NCI-H1436 treated with DMSO at 0.1 percent for 48 hours (cell line): ENCODE results near the gene DFFB.

ENCODE experiments used
- DNase-seq: peaks from one replicate; lab custom pipeline; 2025; lab: John Stamatoyannopoulos, UW

The DFFB gene

GRCh38 chr1:3831689-3832088, 25.6 kb upstream of the DFFB start:
- DNase-seq = no peak

GRCh38 chr1:3834701-3835100, 22.6 kb upstream of the DFFB start:
- no peak for DNase-seq

- DNase-seq = no peak
Observed at GRCh38 chr1:3836421-3836820, 20.9 kb upstream of the DFFB start.

DNA sequence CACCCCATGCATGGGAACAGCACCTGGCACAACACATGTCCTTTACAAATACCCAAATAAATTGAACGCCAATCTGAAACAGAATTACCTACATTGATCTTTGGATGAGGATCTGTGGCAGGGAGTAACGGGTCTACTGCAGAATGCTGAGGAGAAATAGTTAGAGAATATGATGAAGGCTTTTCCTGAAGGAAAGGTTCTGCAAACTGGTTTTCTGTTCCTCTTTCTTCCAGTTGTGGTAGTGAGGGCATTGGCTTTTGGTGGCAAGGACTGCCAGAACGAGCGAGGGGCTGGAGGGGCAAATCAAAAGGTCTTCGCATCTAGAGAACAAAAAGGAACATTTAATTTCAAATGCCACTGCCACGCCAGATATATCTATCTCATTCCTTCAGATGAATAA, 20.1 kb upstream of the DFFB start:
- DNase-seq = no peak

GRCh38 chr1:3837685-3838084, 19.6 kb upstream of the DFFB start:
- DNase-seq = no peak

DNA sequence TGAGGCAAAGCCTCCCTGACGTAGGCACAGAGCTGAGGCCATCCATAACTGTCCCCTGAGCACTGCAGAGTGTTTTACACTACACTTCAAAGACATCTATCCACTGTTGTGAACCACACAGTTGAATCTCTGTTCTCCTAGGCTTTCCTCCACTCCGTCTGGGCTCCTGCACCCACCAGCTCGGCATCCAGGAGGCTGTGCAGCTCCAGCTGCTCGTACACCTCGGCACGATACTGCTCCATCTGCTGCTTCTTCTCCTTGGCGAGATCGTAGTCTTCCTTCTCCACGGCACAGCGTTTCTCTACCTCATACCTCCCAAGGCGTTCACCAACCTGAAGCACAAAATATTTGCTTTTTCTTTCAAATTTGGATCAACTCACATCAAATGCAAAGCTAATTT, 18.5 kb upstream of the DFFB start:
- no peak for DNase-seq

- no peak for DNase-seq
Observed at GRCh38 chr1:3841491-3841890, 15.8 kb upstream of the DFFB start.

- DNase-seq = no peak
Observed at GRCh38 chr1:3842912-3843311, 14.4 kb upstream of the DFFB start.

GRCh38 chr1:3846541-3846940, 10.7 kb upstream of the DFFB start:
- DNase-seq = no peak

DNA sequence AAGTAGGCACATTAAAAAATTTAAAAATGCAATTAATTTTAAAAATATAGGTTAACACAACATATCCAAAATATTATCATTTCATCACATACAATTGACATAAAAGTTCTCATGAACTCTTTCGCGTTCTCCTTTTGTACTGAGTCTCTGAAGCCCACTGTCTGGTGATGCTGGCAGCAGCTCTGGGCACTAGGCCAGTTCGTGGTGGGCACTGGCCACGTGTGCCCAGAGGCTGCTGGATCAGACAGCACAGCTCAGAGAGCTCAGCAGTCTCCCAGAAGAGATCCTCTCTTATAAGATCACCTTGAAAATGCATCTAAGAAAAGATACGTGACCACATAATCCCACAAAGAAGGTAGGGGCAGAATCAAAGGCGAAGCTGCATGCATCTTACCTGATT, 10.2 kb upstream of the DFFB start:
- DNase-seq = no peak

GRCh38 chr1:3850857-3851256, 6.4 kb upstream of the DFFB start:
- no peak for DNase-seq

DNA sequence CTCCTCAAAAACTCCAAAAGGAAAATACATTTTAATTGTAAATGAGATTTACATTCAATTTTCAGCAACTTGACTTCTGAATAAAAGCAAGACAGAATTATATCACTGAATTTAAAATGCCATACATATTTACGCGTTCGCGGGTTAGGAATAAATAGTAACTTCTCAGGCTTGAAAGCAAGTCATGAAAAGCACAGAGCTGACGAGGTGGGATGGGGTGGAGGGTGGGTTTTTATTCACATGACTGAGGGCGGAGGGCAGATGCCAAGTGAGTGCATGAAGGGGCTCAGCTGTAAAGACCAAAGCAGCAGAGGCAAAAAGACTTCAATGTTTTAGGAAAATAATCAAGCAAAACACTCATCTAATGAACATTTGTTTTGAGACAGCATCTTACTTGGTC, 6.0 kb upstream of the DFFB start:
- DNase-seq = no peak

- DNase-seq = no peak
Observed at GRCh38 chr1:3852091-3852490, 5.2 kb upstream of the DFFB start.

DNA sequence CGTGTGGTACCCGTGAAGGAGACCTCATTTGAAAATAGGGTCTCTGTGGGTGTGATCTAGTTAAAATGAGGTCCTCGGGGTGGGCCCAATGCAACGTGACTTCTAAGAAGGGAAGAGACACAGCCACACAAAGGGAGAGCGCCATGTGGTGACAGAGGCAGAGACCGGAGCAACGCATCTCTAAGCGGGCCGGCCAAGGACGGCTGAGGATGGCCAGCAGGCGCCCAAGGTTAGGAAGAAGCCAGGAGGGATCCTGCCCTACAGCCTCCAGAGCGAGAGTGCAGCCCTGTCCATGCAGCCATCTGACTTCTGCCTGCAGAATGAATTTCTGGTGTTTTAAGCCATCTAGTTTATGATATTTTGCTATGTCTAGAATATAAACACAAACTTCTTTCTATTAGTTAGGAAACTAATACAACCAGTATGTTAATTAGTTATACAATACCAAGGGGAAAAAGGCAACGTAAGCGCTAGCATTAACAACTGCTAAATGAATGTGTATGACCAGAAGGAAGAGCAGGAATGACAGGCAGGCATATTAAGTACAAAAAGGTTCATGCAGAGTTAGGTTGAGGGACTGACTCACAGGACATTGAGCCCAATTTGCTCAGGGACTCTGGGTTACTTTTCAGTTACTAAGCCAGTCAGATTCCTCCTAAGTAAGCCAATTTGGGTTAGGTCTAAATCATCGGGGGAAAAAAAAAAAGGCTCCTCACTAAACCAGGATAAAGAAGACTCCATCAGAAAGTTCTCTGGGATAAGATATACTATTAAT, 4.4 kb upstream of the DFFB start:
- no peak for DNase-seq

- no peak for DNase-seq
Observed at GRCh38 chr1:3857791-3858129, 484 bp downstream of the DFFB start.

DNA sequence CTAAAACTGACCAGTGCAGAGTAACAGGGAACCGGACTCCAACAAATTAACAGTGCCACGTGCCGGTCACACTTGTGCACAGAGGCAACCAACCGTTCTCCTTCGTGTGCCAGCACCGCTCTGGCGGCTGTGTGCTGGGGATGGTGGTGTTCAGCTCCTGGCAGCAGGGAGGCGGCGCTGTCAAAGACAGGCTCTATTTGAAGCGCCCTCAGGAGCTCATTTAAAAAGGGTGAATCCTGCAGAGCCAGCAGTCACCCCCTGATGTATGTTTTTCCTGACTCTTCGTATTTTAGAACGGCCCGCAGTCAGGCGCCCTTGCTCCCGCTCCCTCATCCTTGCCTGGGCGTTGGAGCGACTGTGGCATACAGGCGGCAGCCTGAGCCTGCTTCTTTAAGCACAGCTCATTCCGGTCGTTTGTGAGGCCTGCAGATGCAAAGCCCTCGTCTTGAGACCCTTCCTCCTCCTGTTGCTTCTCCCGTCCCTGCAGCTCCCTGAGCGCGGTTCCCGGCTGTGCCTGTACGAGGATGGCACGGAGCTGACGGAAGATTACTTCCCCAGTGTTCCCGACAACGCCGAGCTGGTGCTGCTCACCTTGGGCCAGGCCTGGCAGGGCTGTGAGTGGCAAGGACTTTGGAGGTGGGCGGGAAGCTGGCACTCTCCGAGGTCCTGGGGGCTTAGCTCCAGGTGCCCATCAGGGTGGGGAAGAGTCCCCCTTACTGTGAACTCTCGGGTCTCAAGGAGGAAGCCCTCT, 1.1 kb downstream of the DFFB start:
- no peak for DNase-seq

- DNase-seq = no peak
Observed at GRCh38 chr1:3863231-3863935, 6.1 kb downstream of the DFFB start.

GRCh38 chr1:3864884-3865283, 7.6 kb downstream of the DFFB start:
- no peak for DNase-seq

- no peak for DNase-seq
Observed at GRCh38 chr1:3865606-3866160, 8.4 kb downstream of the DFFB start.

GRCh38 chr1:3868464-3869006, 11.3 kb downstream of the DFFB start:
- DNase-seq = no peak

DNA sequence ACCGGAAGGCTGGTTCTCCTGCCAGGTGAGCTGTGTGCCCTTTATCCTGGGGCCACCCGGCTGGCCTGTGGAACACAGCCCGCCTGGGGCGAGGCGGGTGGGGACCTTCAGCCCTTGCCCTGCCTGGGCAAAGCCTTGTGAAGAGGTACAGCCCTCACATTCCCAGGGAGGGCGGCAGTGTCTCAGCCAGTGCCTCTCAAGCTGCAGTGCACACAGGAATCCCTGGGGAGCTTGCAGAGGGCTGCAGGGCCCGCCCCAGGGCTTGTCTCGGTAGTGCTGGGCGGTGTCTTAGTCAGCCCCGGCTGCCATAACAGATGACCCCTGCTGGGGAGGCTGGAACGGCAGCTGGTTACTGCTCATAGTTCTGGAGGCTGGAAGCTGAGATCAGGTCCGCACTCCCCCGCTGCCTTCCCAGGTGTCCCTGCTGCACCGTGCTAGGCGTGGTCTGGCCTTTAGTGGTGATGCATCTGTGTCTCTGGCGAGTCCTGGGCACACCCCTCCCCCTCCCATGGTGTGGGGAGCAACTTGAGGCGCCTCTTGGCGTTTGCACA, 12.6 kb downstream of the DFFB start:
- no peak for DNase-seq

GRCh38 chr1:3871451-3871805, 14.2 kb downstream of the DFFB start:
- DNase-seq = no peak
